Measurements from ENCODE around the gene ANKRD39.

The ANKRD39 gene

DNA sequence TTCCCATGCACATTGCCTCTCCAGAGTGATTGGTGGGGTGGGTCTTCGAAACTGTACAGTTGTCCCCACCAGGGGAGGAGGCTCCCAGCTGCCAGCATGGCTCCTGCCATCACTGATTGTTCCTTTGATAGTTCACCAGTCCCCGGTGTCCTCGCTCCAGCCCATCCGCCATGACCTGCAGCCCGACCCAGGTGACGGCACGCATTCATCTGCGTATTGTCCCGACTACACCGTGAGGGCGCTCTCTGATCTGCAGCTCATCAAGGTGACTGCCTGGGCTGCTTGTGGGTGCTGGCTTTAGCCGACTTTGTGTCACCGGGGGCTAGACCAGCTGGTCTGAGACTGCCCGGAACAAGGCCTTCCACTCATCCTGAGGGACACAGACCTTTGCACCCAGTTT lies 29.4 kb downstream of the ANKRD39 start:
- DNase-seq (ENCODE audit: low read depth in 2 of 2), result no peak

DNA sequence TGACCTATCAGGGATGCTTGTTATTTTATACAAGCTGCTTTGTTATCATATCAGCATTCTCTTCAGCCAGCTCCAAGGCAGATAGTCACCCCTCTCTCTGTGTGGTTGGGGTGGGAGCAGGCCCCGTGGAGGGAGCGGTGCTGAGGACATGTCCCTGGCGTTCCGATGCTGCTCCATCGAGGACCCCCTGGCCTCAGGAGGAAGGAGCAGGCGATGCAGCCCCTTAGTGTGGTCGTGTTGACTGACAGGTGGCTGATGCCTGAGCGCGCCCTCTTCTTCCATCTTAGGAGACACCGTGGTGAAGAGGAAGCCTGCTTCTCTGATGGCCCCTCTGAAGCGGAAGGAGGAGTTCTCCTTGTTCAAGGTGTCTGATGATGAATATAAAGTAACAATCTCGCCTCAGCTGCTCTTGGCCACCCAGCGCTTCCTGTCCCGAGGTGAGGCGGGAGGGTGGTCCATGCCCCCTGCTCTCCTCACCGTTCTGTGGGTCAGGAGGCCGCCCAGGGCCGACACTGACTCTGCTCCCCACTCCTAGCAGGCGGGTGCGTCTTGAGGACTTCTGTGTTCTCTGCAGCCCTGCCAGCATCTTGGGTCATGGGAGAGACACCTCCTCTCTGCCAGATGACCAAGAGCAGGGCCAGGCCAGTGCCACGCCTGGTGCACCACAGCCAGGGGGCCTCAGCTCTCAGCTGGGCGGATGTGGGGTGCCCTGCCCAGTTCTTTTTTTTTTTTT lies 31.1 kb downstream of the ANKRD39 start:
- no peak for DNase-seq (ENCODE audit: low read depth in 2 of 2)

DNA sequence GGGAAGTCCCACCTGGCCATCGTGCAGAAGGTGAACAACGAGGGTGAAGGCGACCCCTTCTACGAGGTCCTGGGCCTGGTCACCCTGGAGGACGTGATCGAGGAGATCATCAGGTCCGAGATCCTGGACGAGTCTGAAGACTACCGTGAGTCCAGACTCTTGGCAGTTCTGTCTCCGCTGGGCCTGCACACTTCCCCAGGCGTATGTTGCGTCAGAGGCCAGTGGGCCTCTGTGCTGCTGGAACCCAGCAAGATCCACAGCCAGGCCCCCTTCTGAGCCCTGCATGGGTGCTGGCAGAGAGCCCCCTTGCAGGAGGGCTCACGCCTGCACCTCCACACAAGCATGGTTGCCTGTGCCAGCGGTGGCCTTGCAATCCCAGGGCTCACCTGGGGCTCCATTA lies 32.8 kb downstream of the ANKRD39 start:
- no peak for DNase-seq (ENCODE audit: low read depth in 2 of 2)

DNA sequence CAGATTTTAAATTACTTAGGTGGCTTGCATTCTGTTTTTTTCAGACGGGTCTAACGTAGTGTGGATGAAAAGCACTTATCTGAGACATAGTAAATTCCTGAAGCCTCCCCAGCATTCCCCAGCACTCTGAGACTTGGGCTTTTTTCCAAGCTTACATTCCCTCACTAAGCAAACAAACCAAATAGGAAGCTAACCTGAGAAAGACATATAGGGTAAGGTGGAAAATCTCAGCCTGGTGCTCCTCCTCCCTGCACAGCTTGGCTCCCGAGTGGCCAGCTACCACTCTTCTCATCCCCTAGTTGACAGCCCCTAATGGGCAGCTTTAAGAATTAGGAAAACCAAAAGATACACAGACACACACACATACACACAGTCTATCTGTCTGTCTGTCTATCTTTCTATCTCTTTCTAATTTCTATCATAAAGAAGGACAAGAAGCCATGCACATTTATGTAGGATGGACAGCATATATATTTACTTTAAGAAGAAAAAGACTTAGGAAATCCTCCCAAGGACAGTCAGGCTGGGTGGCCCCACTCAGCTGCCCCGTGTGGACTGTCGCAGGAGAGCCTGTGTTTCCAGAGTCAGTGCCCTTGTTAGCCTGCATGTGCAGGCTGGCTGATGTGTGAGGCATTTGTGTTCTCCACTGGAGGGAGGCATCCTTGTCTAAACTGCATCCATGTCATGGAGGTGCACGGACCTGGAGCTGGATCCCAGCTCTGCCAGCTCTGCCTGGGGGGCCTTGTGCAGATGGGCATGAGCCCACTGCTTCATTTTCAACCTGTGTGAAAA lies 33.5 kb downstream of the ANKRD39 start:
- DNase-seq (ENCODE audit: low read depth in 2 of 2), result no peak

DNA sequence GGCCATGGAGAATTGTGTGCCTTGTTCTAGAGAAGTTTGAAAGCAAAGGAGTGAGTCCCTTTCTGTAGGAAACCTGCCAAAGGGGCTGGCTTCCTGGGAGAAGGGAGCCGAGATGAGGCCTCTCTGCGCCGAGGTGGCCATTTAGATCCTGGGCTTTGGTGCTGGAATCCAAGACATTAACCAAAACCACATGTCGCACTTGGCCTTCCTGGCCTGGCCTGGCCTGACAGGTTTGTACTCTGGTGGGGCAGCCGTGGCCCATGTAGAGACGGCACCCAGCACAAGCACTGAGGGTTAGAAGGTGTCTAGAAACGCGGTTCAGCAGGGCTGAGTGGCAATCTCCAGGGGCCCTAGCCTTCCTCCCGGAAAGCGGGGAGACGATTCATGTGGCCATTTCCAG lies 34.6 kb downstream of the ANKRD39 start:
- DNase-seq (ENCODE audit: low read depth in 2 of 2), result no peak

DNA sequence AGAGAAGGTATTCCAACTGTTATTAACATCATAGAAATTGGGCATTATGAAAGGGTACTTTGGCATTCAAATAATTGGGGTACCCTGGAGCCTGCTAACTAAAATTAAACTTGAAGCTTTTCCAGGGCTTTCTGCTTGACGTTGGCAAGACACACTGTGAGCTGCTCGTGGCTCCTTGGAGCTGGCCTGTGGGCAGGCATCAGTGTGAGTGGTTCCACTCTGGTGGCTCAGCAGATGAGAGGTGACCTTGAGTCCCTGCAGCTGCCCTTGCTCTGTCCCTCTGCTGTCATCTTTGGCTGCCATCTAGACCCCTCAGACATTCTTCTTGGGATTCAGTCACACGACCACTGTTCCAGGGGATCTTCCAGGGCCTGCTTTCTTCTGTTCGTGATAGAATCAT lies 35.0 kb downstream of the ANKRD39 start:
- DNase-seq (ENCODE audit: low read depth in 2 of 2), result no peak

DNA sequence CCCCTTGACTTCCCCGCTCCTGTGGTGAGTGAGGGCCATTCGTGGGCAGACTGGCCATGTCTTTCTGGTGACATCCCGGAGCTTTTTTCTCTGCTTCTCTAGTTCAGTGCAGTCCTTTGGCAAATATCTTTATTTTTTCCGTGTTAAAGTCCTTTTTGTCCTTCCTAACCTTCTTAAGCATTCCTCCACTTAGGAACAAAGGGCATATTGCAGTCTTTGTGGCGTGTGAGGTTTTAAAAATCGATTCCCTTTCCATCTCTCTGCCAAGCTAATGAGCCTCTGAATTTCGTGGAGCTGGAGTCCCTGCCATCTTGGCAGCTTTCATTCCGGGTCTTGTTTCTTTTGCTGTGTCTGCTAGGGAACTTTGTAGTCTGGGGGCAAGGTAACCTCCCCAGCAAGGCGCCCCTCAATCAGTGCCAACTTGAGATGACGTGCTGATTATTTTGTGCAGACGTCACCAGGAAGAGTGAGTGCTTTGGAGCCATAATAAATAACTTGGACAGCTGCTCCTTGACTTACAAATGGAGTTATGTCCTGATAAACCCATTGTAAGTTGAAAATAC lies 36.6 kb downstream of the ANKRD39 start:
- no peak for DNase-seq (ENCODE audit: low read depth in 2 of 2)

DNA sequence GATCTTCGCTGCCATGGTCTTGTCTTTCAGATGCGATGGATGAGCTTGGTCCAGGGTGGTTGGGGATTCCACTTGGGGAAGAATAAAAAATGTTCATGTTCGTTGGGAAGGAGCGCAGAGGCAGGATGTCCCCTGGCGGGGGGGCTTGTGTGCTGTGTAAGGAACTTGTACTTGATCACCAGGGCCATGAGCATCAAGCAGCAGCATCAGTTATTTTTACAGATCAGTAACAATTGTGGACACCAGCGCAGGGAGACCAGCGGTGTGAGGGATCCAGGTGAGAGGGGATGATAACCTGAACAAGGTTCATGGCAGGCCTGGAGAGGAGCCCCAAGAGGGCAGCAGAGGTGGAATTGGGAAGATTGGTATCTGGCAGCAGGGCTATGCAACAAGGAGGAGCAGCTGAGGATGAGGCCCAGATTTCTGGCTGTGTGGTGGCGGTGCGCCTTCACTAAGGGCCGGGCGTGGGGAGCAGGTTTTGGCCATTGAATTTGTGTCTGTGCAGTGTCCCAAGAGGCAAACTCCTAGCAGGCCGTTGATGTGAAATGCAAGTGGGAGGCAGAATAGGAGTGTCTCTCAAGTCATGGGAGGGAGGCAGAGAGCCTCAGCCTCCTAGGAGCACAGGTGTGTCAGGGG lies 37.8 kb downstream of the ANKRD39 start:
- no peak for DNase-seq (ENCODE audit: low read depth in 2 of 2)

DNA sequence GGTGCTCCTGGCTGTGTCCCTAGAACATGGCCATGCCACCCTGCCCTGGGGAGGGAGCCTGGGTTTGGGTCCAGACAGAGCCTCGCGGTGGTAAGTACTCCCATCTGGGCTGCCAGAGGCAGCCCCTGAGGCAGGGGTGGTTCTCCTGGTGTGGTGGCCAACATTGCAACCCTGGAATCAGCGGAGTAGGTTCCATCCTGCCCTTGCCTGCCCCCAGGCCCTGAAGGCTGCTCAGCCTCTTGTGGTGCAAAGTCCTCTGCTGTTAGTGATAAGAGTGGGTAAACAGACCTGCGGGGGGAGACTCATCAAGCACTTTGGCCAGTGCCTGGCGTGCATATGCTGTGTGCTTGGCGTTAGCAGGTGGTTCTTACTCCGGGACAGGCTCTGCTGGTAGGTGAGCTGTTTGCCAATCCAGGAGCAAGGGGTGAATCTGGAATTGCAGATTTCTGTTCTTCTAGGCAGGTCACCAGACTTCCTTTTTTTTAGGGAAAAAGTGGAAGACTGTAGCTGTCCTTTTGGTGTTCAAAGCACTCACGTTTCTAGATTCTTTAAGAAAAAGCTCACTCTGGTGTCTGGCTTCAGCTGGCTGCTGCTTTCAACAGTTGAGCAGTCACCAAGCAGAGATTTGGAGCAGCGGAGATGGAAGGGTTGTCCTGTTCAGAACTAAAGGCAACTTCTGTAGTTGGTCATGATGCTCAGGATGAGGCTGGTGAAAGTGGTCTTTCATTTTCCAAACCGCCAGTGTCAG lies 38.5 kb downstream of the ANKRD39 start:
- DNase-seq (ENCODE audit: low read depth in 2 of 2), result no peak

DNA sequence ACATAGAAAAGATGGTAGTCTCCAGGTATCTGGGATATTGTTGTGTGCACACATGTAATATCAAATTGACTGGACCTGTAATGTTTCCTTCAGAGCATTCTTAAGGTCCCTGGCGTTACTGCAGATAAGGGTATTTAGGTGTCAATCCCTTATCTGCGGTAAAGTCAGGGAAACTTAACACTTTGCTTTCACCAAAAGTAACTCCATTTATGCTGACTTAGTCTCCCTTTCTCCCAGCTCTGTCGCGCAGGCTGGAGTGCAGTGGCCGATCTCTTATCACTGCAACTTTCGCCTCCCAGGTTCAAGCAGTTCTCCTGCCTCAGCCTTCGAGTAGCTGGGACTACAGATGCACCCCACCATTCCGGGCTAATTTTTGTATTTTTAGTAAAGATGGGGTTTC lies 39.9 kb downstream of the ANKRD39 start:
- no peak for DNase-seq (ENCODE audit: low read depth in 2 of 2)

DNA sequence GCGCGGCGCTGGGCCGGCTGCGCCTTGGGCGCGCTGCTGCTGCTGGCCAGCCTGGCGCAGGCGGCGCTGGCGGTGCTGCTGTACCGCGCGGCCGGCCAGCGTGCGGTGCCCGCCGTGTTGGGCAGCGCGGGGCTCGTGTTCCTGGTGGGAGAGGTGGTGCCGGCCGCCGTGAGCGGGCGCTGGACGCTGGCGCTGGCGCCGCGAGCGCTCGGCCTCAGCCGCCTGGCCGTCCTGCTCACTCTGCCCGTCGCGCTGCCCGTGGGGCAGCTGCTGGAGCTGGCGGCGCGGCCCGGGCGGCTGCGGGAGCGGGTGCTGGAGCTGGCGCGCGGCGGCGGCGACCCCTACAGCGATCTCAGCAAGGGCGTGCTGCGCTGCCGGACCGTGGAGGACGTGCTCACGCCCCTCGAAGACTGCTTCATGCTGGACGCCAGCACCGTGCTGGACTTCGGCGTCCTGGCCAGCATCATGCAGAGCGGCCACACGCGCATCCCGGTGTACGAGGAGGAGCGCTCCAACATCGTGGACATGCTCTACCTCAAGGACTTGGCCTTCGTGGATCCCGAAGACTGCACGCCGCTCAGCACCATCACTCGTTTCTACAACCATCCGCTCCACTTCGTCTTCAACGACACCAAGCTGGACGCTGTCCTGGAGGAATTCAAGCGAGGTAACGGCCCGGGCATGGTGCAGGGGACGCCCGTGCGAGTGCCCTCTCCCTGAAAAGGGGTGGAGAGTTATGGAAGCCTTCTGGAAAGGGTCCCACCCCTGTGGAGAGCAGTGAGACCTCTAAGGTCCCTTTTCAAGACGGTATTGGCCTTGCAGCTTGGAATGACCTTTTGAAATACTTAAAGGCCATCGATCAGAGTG lies 40.7 kb downstream of the ANKRD39 start:
- DNase-seq (ENCODE audit: low read depth in 2 of 2), result no peak

DNA sequence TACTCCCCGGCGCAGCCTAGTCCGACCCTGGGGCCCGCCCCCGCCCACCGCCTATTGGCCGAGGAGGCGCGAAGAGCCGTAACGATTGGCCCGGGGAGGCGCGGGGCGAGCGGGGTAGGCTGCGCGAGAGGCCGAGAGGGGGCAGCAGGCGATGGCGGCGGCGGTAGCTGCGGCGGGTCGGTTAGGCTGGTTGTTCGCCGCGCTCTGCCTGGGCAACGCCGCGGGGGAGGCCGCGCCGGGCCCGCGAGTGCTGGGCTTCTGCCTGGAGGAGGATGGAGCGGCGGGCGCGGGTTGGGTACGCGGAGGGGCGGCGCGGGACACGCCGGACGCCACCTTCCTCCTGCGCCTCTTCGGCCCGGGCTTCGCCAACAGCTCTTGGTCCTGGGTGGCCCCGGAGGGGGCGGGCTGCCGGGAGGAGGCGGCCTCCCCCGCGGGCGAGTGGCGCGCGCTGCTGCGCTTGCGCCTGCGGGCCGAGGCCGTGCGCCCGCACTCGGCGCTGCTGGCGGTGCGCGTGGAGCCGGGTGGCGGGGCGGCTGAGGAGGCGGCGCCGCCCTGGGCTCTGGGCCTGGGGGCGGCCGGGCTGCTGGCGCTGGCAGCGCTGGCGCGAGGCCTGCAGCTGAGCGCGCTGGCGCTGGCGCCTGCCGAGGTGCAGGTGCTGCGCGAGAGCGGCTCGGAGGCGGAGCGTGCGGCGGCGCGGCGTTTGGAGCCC lies 41.5 kb downstream of the ANKRD39 start, which contains the start of gene CNNM3:
Gene CNNM3 (plus strand): TSS at position 142 of the 709 bp plus-strand sequence. CDS start 10 bp downstream, at position 152.
- peak; percentile 91 to 92 for DNase-seq (ENCODE audit: low read depth in 2 of 2)

DNA sequence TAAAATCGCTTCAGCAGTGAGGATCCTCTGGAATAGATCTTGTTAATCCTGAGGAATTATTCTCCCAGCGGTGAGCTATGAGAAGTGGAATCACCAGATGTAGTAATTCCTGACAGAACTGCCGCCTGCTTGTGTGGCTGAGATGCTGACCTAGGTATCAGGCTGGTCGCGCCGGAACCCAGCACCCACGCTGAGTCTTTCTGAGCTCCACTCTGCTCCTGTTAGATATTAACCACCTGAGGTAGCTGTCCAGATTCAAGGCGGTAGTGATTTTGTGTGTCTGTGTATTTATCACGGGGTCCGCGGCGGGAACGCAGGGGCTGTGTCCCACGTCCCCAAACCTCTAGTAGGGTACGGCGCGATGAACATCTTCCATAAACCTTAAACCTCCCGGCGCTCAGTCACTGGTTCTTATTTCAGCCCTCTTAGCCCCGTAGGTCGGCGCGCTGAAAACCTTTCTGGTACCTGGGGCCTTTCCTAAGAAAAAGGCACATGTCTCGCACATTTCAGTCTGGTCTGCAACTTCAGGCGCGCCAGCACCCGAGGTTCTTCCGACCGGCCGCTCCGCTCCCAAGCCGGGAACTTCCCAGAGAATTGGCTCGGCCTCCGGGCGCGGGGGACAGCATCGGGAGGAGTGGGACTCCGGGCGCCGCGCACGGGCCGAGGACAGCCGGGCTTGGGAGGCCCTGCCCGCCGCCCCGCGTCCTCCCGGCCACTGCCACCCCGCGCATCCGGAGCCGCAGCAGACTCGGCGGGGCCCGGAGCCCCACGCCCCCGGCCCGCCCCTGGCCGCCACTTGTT lies 42.3 kb downstream of the ANKRD39 start:
- DNase-seq (ENCODE audit: low read depth in 2 of 2), result no peak

DNA sequence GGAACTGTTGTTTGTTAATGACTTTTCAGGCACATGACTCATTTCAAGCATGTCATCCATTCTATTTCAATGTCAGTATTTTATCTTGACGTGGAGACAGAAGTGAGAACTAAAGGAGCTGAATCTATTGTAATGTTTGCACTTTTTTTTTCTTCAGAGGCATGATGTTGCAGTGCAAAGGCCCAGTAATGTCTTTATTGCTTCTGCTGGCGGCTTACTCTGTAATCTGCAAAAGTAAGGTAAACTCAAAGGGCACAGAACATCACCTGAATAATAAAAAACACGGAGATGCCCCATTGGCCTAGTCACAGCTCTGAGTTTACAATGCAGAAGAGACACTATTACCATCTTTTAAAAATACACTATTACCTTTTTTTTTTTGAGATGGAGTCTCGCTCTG lies 44.2 kb downstream of the ANKRD39 start:
- no peak for DNase-seq (ENCODE audit: low read depth in 2 of 2)

DNA sequence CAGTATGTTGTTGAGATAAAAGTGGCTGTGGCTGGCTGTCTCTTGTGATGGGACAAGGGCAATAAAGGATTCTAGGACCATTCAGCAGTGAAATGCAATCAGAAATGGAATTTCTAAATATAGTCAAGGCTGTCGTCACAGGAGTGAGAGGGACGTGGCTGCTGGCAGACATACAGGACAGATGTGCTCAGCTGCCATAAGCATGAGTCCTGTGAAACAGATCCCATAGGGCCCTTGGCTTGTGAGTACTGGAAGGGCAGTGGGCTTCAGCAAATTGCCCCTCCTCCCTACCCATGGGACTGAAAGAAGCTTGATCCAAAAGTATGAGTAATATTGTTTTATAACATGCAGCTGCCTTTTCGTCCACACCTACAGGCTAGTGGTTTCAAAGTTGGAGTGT lies 45.9 kb downstream of the ANKRD39 start:
- no peak for DNase-seq (ENCODE audit: low read depth in 2 of 2)

DNA sequence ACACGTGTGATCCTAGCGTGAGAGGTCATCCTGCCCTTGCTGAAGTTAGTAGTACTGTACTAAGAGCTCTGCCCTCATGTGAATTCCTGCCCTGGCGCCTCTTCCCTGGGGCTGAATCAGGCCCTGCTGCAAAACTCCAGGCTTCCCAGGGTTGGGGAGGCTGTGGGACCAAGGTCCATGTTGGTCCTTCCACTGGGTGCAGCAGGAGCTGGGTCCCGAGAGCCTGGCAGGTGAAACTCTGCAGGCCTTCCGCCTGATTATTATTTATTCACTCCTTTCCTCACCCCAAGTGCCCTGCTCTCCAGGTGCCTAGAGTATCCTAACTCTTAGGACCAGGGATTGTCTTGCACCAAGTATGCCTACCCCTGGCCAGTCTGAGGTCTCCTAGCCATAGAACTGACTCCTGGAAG lies 47.0 kb downstream of the ANKRD39 start:
- DNase-seq (ENCODE audit: low read depth in 2 of 2), result no peak

DNA sequence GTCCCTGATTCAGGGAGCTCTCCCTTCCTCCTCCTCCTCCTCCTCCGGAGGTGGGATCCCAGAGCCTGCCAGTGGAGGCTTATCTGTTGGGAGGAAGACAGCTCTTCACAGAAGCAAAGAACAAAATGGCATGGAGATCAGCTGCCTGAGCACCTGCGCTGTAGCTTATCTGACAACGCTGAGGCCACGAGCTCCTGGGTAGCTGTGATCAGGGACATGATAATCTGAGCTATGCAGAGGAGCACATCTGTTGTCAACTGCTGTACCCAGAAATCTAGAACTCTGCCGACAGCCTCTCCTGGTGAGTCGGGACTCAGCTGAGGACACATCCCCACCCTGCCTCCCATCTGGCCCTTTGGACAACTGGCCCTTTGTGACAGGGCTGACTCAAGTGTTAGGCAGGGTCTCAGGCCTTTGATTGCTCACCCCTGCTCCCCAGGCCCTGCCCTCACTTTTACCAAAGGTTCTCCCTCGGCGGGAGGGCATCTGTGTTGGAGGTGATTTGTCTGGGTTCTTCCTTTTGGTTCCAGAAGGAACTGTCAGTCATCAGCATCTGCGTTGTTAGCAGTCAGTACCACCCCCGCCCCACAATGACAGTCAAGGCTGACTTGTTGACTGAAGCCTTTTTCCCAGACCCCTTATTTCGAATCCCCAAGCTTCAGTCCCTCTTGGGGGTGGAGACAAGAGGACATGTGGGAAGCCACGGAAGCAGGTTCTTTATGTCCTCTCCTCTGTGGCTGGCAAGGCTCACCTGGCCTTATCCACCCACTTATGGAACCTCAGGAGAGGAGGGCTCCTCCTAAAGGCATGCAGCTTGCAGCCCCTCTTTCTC lies 47.6 kb downstream of the ANKRD39 start:
- no peak for DNase-seq (ENCODE audit: low read depth in 2 of 2)

DNA sequence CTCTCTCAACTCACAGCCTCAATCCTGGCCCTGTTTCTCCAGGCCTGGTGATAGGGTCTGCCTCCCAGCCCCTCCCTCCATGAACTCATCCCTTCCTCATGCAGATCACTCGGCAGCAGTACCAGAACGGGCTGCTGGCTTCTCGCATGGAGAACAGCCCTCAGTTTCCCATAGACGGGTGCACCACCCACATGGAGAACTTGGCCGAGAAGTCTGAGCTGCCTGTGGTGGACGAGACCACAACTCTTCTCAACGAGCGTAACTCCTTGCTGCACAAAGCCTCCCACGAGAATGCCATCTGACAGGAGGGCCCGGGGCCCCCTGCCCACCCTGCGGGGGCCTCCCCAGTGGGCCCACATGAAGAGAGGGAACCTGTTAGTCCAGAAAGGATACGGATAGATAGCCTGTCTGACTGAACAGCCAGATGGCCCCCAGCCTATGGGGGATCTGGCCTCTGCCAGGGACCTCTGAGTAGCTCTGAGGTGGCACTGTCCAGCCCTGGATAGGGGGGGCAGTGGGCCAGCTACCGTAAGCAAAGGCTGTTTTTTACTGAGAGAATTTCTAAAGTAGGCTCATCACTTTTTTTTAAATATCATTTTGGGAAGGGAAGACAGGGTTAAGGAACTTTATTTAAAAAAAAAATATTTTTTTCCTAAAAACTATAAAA lies 48.5 kb downstream of the ANKRD39 start:
- no peak for DNase-seq (ENCODE audit: low read depth in 2 of 2)
